HG02884 (cell line): Measurements from ENCODE around the gene TCF7L2.
"Not testable (repeated sequence)": the region's sequence is repeated elsewhere in the genome, so short reads cannot be mapped to it uniquely, and the experiment has no call there.

Source experiments
- ATAC-seq: cut with Tn5 transposase; IDR thresholded peaks from one replicate; pipeline ENCODE4 v1.9.1; 2021; ENCODE audit warnings: mild to moderate bottlenecking, moderate library complexity; ENCODE audit not compliant: unreplicated experiment

TCF7L2 gene

DNA sequence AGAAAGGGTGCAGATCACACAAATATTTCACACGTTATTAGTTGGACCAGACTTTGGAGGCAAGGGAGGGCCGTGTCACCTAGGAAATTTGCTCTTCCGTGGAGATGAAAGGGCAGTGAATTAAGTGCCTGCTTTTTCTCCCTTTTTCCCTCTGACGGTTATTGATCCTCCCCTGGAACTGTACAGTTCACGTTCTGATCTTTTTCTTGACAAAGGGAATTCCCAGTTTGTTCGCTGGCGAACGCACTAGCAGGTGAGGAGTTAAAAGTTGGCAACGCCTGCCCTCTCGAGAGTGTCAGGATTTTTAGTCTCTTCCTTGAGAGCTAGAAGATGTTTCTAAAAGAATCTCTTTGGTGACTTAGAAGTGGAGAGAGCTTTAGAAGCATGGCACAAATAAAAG lies 111.5 kb downstream of the TCF7L2 start:
- ATAC-seq: no peak

DNA sequence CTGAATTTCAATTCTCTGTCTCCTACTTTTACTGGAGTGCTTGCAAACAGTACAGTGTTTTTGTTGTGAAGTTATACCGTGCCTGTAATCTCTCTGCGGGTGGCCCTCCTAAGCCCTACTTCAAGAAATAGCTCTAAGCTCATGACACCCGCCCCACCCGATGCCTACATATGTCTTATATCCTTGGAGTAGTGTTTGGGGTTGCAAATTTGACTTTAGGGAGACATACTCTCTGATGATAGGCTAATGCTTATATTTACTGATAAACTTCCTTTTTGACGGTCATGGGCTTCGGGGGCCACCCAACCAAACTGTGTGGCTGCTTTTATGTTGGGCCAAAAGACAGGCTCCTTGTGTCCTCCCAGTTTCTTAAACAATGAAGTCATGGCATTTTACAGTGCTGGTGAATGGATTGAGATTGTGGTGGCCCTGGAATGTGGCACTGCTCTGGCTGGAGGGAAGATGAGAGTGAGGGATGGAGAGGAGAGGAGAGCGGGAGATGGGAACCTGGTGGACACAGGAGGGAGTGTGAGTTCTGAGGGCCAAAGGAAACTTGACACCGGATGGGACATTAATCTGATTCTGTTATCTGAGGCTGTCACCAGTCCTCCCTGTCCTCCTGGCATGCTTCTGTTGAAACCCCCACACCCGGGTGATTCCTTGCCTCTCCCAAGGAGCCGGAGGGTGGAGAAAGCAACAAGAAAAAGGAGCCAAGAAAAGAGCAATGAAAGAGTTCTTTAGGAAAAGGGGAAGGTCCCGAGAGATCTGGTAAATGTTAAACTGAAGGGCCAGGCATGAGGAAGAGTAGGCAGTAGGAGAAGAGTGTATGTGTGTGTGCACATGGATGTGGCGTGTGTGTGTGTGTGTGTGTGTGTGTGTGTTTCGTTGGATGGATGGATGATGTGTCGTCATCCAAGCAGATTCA lies 113.3 kb downstream of the TCF7L2 start:
- ATAC-seq: no peak

DNA sequence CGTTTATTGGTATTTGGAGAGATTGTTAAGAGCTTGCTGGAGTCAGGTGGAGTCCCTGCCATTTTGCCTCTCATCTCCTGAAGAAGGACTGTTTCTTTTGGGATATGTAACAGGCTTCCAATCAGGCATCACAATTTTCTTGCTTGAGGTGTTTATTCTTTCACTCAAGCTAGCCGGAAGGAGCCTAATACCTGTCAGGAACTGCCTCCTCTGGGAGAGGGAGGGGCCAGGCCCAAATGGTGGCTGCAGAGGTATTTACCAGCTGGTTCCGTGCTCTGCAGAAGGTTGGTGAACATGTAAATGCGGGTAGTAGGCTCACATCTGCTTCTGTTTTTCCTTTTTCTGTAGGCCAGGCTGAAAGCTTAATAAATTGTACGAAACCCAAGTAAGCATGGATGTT lies 114.0 kb downstream of the TCF7L2 start:
- ATAC-seq: no peak

DNA sequence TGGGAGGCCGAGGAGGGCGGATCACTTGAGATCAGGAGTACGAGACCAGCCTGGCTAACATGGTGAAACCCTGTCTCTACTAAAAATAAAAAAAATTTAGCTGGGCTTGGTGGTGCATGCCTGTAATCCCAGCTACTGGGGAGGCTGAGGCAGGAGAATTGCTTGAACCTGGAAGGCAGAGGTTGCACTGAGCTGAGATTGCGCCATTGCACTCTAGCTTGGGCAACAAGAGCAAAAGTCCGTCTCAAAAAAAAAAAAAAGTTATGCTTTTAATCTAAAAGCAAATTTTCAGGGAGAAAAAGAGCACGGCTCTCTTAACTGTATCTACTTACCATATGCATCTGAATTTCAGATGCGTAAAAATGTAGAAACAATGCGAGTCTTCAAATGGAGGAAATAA lies 116.1 kb downstream of the TCF7L2 start:
- not testable (repeated sequence) for ATAC-seq

DNA sequence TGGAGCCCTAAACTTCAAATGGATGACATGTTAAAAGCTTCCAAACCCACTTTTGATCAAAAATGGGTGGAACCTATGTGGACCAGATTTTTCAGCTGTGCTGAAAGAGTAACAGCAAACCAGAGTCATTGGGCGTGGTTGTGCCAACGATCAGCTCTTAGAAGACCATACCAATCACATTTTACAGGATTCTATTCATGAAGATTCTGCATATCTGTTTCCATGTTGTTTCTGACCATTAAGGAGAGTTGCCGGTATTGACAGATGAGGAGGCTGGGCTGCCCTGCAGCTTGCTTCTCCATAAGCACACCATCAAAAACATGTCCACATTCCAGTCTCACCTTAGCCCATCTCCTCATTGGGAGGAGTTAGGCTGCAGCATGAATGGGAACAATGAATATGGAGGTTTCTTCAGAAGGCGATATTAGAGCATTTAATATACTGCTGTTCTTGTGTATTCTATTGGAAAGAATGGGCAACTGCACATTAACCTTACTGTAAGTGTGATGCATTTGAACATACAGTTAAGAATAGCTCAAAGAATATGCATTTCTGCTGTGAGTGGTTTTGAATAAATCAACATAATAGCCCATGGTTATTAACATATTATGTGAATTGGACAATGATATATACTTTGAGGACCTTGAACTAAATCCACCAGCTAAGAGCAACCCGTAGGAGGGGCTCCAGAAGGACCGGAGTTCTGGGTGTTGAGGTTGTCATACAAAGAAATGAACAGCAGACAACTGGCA lies 116.7 kb downstream of the TCF7L2 start:
- no peak for ATAC-seq

DNA sequence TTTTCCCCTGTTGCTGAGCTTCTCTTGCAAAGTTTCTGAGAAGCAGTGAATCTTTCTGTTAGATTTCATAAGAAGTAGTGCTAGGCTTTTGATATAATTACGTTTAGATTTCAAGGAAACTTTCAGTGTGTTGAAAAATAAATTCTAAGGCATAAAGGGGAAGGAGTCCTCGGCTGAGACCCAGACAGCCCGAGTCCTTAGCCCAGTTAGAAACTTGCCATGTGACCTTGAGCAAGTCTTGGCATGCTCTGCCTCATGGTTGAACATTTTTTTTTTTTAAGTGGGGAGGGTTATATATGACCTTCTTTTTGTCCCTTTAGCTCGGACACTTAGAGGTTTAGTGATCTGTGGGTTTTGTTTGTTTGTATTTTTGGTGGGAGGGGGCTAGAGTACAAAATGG lies 117.5 kb downstream of the TCF7L2 start:
- no peak for ATAC-seq

DNA sequence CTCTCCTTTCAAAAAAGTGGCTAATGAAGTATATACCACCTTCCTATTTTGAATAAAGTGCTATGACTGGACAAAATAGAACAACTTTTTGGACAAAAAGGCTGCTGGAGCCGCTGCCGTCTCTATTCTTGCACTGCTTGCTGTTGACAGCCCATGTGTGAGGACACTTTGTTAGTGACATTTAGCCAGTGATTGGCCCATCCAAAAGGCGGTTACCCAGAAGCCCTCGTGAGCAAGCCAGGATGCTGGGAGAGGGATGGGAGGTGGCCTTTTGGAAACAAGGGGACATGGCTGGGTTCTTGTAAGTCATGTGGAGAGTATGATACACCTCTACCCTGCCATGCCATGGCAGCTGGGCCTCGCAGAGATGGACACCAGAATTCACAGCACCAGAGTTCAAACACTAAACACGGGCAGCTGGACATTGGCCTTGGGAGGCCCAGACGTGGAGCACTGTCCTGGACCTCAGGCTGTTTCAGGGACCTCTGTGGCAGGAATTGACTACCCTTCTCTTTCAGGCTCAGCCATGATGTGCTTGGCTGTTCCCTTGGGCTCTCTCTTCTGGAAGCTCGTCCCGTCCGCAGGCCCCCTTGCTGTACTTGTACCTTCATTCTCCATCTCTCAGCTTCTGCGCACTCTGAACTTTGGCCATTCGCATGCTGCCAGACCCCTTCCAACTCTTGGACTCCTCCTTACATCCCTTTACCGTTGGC lies 118.3 kb downstream of the TCF7L2 start:
- no peak for ATAC-seq

DNA sequence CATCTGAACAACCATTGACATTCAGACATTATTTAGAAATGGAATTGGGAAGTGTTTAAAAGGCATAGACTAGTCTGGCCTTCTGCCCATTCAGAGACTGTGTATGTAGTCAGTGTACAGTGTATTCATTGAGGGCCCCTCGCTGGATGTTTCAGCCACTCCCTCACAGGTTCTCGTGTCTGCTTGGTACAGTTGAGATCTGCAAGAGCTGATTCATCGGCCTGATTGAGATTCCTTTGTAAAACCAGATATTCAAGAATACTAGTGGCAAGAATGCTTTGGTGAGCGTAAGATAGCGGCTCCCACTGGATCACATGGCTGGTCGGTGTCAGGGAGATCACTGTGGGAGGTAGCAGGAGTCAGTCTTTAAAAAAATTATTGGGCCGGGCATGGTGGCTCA lies 119.5 kb downstream of the TCF7L2 start:
- ATAC-seq: no peak

DNA sequence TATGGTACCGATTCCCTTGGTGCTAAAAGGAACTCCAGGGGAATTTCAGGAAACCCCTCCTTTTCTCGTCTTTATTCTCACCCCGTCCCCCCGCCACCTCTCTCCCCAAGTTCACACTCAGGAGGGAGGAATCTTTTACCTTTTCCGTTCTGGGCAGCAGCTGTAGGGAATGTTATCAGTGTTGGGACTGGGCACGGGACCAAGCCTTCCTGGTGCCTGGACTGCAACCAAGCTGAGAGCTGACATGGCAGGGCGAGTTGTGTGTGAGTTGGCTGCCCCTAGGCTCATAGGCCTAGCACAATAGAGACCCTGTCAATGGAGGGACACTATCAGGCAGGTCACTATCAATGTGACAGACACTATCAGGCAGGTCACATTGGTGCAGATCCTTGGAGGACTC lies 121.4 kb downstream of the TCF7L2 start:
- no peak for ATAC-seq

DNA sequence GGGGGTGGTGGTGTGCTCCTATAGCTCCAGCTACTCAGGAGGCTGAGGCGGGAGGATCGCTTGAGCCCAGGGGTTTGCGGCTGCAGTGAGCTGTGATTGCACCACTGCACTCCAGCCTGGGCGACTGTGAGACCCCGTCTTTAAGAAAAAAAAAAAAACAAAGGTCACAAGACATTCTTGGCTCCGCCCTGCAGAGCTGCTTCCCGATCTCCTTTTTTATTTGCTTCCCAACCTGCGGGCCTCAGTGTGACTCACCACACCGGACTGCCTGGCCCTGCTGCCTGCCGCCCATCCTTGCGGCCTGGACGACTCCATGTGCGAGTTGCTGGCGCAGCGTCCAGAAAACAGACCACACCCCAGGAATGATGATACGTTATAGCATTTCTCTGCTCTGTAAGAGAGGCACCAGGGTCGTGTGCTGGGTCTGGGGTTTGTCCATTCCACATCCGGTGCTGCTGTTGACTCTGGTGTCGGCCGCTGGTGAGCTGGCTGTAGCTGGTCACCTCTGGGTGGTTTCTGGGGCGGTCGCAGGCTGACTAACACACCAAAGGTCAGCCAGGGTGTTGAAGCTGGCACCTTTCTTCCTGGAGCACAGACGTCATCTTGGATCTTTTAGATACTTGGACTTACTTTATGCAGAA lies 123.6 kb downstream of the TCF7L2 start:
- no peak for ATAC-seq

DNA sequence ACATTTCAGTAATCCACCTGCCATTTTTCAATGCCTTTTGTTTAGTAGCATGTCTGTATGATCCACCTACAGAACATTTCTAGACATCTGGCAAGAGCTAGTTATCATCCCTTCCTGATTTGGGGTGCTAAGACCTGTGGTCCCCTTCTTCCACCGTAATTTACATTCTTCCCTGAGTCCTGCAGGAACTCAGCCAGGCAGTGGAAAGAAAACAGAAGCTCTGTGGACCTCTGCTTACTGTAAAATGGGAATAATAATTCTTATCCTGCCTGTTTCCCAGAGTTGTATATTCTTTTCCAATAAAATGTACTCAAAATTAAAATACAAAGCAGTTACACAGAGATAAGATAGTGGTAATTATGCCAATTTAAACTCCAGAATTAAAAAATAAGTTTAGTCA lies 126.9 kb downstream of the TCF7L2 start:
- ATAC-seq: no peak

DNA sequence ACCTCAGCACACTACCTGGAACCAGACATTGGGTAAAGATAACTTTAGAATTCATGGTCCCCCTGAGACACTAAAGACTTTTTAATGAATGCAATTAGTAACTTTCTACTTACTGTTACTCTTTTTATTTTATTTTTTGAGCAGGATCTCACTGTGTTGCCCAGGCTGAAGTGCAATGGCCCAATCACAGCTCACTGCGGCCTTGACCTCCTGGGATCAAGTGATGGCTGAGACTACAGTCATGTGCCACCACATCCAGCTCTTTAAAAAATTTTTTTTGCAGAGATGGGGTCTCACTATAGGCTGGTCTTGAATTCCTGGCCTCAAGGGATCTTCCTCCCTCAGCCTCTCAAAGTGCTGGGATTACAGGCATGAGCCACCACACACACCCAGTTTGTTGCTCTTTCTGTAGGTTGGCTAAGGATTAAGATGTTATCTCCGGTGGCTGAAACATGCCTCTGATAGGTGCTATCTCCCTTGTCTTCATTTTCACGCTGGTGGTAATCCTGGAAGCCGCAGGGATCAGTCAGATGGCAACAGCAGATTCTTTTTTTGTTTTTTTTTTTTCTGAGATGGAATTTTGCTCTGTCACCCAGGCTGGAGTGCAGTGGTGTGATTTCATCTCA lies 128.3 kb downstream of the TCF7L2 start:
- no peak for ATAC-seq

DNA sequence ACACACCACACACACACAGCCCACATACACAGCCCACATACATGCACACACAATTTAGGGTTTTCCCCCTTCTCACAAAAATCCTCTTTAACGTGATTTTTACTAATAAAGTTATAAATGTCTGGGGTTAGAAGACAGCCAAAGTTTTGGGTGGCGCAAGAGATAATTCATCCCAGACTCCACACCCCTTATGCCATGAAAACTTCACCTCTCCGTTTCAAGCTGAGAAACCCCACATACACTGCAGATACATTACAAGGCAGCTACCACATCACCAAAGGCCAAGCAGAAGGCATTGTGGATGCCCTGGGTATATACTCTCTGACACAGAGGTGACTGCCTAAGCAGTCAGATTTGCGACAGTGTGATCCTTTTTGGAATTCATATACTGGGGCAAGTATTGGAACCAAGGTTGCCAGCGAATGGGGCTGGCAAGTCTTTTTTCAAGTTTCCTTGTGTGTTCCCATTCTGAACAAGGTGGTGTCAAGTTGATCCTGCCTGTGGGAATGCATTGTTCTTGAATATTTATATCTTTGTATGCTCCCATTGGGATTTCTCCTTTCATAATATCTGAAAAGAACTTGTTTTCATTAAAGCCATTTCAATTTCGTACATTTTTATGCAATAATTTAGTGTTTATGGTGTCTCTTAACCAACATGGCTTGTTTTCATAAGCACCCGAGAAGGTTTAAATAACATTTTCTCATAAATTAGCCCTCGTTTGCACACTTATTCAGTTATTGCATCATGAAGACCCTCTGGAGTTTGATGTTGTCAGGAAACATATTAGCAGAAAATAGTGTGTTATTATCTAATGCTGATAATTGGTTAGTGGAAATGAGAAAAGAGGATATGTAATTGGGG lies 130.2 kb downstream of the TCF7L2 start:
- no peak for ATAC-seq

DNA sequence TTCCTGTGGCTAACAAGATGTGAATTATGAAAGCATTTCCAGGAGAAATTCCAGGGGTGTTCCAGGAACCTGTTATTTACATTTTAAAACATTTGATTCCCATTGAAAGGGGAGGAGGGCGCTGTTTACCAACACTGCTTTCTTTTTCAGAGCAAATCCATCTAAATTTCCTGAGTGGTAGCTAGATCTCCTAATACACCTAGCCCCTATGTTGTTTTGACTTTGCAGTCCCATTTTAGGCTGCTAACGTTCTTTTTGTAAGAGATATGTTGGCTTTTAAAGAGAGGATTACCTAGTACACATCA lies 130.8 kb downstream of the TCF7L2 start:
- ATAC-seq: no peak

DNA sequence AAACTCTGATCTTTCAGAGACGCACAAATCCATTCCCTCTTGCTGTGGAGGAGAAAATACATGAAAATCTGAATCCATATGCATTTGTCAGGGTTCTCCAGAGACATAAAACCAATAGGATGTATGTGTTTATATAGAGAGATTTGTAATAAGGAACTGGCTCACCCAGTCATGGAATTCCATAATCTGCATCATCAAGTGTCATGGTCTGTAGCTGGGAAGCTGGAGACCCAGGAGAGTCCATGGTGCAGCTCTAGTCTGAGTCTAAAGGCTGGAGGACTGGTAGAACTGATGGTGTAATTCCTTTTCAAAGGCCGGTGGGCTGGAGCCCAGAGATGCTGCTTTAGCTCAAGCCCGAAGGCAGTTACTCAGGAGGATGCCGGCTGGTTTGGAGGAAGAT lies 134.0 kb downstream of the TCF7L2 start:
- no peak for ATAC-seq

DNA sequence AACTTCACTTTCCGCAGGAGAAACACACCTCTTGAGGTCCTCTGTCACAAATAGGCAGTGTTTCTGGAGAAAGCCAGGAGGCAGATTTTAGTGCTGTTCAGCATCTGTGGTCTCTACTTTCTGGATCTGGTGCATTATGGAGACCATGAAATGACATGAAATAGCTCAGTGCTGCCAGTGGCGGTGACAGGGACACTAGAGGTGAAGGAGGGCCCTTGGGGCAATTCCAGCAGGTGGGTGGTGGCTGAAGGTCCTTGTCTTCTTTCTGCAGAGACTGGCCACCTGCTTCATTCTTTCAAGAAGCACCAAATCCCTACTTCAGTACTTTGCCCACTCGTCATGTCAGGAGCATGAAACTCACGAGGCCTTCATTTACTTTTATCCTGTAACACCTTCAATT lies 135.7 kb downstream of the TCF7L2 start:
- no peak for ATAC-seq

DNA sequence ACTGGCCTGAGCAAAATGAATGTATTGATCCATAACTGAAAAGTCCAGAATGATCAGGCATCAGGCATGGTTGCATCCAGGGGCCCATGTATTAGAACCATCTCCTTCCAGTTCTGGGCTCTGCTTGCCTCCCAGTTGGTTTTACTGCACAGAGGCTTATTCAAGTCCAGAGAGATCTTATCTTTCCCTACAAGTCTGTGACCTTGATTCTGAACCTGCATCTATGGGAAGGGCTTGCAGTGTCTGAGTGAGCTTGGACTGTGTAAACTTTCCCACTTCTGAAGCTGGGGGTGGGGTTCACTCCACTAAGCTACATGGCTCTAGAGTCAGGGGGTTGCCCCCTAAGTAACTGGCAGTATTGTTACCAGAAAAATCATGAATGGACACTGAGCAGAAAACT lies 136.2 kb downstream of the TCF7L2 start:
- ATAC-seq: no peak

DNA sequence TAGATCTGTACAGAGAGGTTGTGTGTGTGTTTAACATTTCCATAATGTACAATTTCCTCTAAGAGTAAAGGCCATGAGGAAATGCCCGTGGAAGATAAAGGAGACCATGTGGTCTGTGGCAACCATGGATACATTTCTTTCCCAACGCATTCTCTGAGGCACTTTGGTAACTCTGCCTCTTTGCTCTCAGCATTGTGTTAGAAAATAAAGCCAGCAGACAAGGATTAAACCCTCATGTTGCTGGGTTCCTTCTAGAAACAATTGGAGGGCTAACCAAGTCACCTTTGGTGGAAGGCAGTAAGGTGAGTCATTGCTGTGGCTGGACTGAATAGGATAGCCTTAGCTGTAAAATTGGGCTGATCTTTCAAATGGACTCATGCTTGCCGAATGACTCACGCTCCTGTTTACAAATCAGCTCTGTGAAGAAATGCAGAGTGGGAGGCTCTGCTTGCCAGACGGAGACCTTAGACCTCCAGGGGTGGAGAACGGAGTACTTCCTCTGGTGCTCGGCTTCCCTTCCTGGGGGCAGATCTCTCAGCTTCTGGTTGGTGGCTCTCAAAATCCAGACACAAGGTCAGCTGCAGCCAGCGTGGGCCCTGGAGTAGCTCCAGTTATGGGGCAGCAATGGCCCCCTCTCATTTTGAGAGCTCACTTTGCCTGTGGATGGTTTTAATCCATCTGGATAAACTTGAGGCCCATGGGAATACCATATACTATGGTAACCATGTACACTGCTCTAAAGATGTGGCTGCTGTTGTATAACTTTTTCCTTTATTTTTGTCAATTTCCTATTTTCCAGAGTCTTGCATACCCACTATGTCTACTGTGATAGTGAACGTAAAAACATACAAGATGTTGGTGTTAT lies 137.3 kb downstream of the TCF7L2 start:
- ATAC-seq: no peak

DNA sequence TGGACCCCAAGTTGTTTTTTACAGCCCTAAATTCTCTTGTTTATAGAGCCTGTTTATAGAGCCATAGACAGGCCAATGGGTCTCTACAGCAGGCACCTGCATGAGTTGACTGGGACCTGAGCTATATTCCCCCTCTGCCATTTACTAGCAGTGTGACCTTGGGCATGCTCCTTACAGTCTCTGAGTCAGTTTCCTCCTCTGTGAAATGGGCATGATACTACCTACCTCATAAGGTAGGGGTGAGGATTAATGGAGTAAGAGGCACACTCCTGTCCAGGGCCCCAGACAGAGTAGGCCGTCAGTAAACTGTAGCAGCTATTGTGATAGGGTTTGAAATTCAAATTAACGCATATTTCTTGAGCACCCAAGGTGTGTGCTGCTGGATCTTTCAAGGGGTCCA lies 138.1 kb downstream of the TCF7L2 start:
- ATAC-seq: no peak
